ENCODE results near the gene MYO1H. TPM values are rescaled to one million over a fixed set of nuclear protein-coding genes. Genes with fewer than 3 reads are reported as not detected.
A peak's percentile ranks its signal among the peaks of the same experiment; 100 is the strongest.

MYO1H gene
- total RNA-seq, 2 experiments from 2014 or later = 0.28 to 0.59 TPM

- H3K9me3 ChIP-seq (ENCODE audit: low read length) = no peaks in the 10 kb centered on the region
- H3K4me3 ChIP-seq (ENCODE audit: low read depth, low read length, poor library complexity, severe bottlenecking) = no peak overlapping the region
- intact Hi-C loops (cut with micrococcal nuclease; ENCODE audit: unreplicated experiment) = no loop called here
- DNase-seq (ENCODE audit: low spot score) = no peak
- BruUV-seq (replicated peaks) = no TSS peak
- ChIA-PET CTCF (ENCODE audit: unreplicated experiment) (no interaction called here), POLR2A (no interaction called here)
- no peaks in the 10 kb centered on the region for H3K36me3 ChIP-seq (ENCODE audit: insufficient read depth, low read length)
- H2AFZ ChIP-seq (ENCODE audit: low read length) = no peak overlapping the region
- no peak for TF ChIP-seq EZH2phosphoT487 (IDR thresholded peaks at IDR 0.05; ENCODE audit: borderline replicate concordance, low read depth, low read length)
- TF ChIP-seq, protein P1, sequence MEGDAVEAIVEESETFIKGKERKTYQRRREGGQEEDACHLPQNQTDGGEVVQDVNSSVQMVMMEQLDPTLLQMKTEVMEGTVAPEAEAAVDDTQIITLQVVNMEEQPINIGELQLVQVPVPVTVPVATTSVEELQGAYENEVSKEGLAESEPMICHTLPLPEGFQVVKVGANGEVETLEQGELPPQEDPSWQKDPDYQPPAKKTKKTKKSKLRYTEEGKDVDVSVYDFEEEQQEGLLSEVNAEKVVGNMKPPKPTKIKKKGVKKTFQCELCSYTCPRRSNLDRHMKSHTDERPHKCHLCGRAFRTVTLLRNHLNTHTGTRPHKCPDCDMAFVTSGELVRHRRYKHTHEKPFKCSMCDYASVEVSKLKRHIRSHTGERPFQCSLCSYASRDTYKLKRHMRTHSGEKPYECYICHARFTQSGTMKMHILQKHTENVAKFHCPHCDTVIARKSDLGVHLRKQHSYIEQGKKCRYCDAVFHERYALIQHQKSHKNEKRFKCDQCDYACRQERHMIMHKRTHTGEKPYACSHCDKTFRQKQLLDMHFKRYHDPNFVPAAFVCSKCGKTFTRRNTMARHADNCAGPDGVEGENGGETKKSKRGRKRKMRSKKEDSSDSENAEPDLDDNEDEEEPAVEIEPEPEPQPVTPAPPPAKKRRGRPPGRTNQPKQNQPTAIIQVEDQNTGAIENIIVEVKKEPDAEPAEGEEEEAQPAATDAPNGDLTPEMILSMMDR (conservative IDR thresholded peaks at IDR 0.05; ENCODE audit: low read length) = no peak
- no peaks in the 10 kb centered on the region for H3K4me1 ChIP-seq (ENCODE audit: insufficient read depth, low read length, poor library complexity, severe bottlenecking)
- no peaks in the 10 kb centered on the region for H4K20me1 ChIP-seq (ENCODE audit: insufficient read depth, low read length)
- H3K9me2 ChIP-seq (ENCODE audit: insufficient read depth, low read length) = no peaks in the 10 kb centered on the region
- peak overlapping the region; percentile 34 for H3K4me2 ChIP-seq (ENCODE audit: low read length)
- H3K79me2 ChIP-seq (ENCODE audit: insufficient read depth, low read depth, low read length) = no peaks in the 10 kb centered on the region
- H3K27ac ChIP-seq (ENCODE audit: low read depth, low read length, poor library complexity, severe bottlenecking) = no peak overlapping the region
Observed at GRCh38 chr12:109358154-109358869, 10.6 kb downstream of the MYO1H start.

DNA sequence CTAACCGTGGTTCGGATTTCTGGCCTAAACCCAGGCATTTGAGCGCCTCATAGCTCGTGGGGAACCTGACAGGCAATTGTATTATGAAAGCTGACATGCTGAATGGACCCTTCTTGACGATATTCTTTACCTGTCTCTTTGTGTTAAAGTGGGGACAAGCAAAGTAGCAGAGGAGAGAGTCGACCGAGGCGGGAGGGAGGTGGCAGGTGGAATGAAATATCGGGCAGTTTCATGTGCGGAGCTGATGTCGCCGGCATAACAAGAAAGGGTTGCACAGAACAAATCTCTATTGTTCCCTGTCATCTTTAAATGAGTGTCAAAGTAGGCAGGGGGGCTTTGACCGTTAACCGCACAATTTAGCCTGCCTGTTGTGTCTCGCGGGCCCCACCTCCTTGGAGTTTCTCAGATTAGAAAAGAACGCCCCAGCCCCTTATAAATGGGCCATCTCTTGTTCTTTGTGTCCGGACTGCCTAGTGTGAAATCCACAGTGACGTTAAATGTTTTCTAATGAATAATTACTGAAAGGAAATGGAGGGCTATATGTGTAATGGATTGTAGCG lies 11.5 kb downstream of the MYO1H start:
- Histone ChIP-seq H3K79me2 (ENCODE audit: insufficient read depth, low read depth, low read length) (no peaks in the 10 kb centered on the region), H3K4me1 (ENCODE audit: insufficient read depth, low read length, poor library complexity, severe bottlenecking) (no peaks in the 10 kb centered on the region), H3K9me3 (ENCODE audit: low read length) (no peaks in the 10 kb centered on the region), H3K36me3 (ENCODE audit: insufficient read depth, low read length) (no peaks in the 10 kb centered on the region), H3K27ac (ENCODE audit: low read depth, low read length, poor library complexity, severe bottlenecking) (no peak overlapping the region), H4K20me1 (ENCODE audit: insufficient read depth, low read length) (no peaks in the 10 kb centered on the region), H3K4me3 (ENCODE audit: low read depth, low read length, poor library complexity, severe bottlenecking) (no peak overlapping the region), H3K4me2 (ENCODE audit: low read length) (no peak overlapping the region), H3K9me2 (ENCODE audit: insufficient read depth, low read length) (no peaks in the 10 kb centered on the region), H2AFZ (ENCODE audit: low read length) (no peak overlapping the region)
- no TSS peak for BruUV-seq (replicated peaks)
- CTCF ChIA-PET (ENCODE audit: unreplicated experiment) = no interaction called here
- intact Hi-C loops (cut with micrococcal nuclease; ENCODE audit: unreplicated experiment) = no loop called here
- no peak for DNase-seq (ENCODE audit: low spot score)
- TF ChIP-seq, protein P1 (conservative IDR thresholded peaks at IDR 0.05; ENCODE audit: low read length) = no peak
- no peak for TF ChIP-seq EZH2phosphoT487 (IDR thresholded peaks at IDR 0.05; ENCODE audit: borderline replicate concordance, low read depth, low read length)
- POLR2A ChIA-PET = no interaction called here

DNA sequence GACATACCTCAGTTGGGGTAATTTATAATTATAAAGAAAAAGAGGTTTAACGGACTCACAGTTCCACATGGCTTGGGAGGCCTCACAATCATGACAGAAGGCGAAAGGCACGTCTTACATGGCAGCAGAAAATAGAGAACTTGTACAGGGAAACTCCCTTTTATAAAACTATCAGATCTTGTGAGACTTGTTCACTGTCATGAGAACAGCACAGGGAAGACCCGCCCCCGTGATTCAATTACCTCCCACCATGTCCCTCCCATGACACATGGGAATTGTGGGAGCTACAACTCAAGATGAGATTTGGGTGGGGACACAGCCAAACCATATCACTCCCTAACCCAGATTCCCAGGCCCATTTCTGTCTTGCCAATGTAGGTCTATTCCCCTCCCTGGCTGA lies 22.1 kb downstream of the MYO1H start:
- Histone ChIP-seq H3K36me3 (ENCODE audit: insufficient read depth, low read length) (no peaks in the 10 kb centered on the region), H3K27ac (ENCODE audit: low read depth, low read length, poor library complexity, severe bottlenecking) (no peak overlapping the region), H2AFZ (ENCODE audit: low read length) (no peak overlapping the region), H3K9me2 (ENCODE audit: insufficient read depth, low read length) (no peaks in the 10 kb centered on the region), H3K4me1 (ENCODE audit: insufficient read depth, low read length, poor library complexity, severe bottlenecking) (no peaks in the 10 kb centered on the region), H3K79me2 (ENCODE audit: insufficient read depth, low read depth, low read length) (no peaks in the 10 kb centered on the region), H4K20me1 (ENCODE audit: insufficient read depth, low read length) (no peaks in the 10 kb centered on the region), H3K4me3 (ENCODE audit: low read depth, low read length, poor library complexity, severe bottlenecking) (no peak overlapping the region), H3K9me3 (ENCODE audit: low read length) (no peaks in the 10 kb centered on the region), H3K4me2 (ENCODE audit: low read length) (no peak overlapping the region)
- ChIA-PET CTCF (ENCODE audit: unreplicated experiment) (no interaction called here), POLR2A (interaction anchor here (0.9 kb wide), 1 partner anchor 58 kb away, joined by 4 read pairs; no protein-coding TSS in a partner anchor)
- BruUV-seq (replicated peaks) = no TSS peak
- TF ChIP-seq, protein P1 (conservative IDR thresholded peaks at IDR 0.05; ENCODE audit: low read length) = no peak
- TF ChIP-seq EZH2phosphoT487 (IDR thresholded peaks at IDR 0.05; ENCODE audit: borderline replicate concordance, low read depth, low read length) = no peak
- intact Hi-C loops (cut with micrococcal nuclease; ENCODE audit: unreplicated experiment) = no loop called here
- no peak for DNase-seq (ENCODE audit: low spot score)

Measured in OCI-LY7 (cell line).